Activated T-helper 2 cell treated with anti-CD3 and anti-CD28 coated beads, Interferon-gamma antibody, Interleukin-2, Interleukin-4, amounts not matched to agents 10 μg/mL and 5 μg/mL and 100 μg/mL, durations not matched to agents 14 hours and 24 hours and 36 hours (primary cell): Measurements from ENCODE around the gene SNED1. TPM values are rescaled to one million over a fixed set of nuclear protein-coding genes. Genes with fewer than 3 reads are reported as not detected.
A peak's percentile ranks its signal among the peaks of the same experiment; 100 is the strongest.

Experiments
- DNase-seq: peaks from one replicate; pipeline ENCODE4 v3.0.0; 2021; ENCODE audit warnings: low spot score
- H3K27ac Mint-ChIP-seq: one replicate; pipeline ENCODE4 v1.8.0; 2021; ENCODE audit warnings: mixed read lengths
- H3K27me3 Mint-ChIP-seq: one replicate; pipeline ENCODE4 v1.8.0; 2021; ENCODE audit warnings: low read depth, mixed read lengths
- H3K36me3 Mint-ChIP-seq: one replicate; pipeline ENCODE4 v1.8.0; 2021; ENCODE audit warnings: low read depth, mixed read lengths
- H3K4me1 Mint-ChIP-seq: one replicate; pipeline ENCODE4 v1.8.0; 2021; ENCODE audit warnings: low read depth, mixed read lengths
- H3K4me3 Mint-ChIP-seq: one replicate; pipeline ENCODE4 v1.8.0; 2021; ENCODE audit warnings: low read depth, mild to moderate bottlenecking, moderate library complexity, mixed read lengths
- H3K9me3 Mint-ChIP-seq: one replicate; pipeline ENCODE4 v1.8.0; 2021; ENCODE audit warnings: mixed read lengths
- intact Hi-C: fragments of 100-400 bp; cut with micrococcal nuclease; formaldehyde crosslinking; loops from one replicate; pipeline ENCODE4 v1.15.1; 2023
- total RNA-seq: library from RNA; stranded (reverse); gene quantifications from 2 replicates; pipeline ENCODE4 v1.2.3, GENCODE V29; 2022

The SNED1 gene
- total RNA-seq, 1 donor from 2014 or later = 1.5 TPM

DNA sequence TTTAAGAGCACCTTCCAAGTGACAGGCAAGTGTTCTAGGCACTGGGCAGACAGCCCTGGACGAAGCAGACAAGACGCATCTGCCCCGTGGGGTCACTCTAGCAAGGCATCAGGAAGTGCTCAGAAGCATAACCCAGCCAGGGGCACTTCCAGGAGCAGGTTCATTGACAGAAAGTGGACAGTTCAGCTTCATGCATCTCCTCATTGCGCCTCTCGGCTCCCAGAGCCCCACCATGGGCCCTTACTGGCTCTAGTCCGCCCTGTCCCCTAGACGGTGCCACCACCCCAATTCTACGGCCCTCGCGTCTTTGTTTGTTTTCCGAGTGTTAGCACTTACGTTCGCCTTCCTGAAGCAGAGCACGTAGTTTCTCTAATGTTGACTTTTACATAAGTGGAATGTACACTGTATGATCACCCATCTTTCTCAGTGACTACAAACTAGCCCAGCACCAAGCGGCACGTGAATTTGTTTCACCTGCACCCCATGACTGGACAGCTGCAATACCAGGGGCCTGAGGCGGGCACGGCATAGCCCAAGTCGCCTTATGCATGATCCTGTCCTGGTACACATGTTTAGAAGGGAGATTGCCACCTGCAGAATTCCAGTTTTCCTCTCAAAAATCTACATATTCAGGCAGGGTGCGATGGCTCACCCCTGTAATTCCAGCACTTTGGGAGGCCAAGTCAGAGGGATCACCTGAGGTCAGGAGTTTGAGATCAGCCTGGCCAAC, 33.2 kb downstream of the SNED1 start:
- Mint-ChIP-seq H3K4me3 (no peak overlapping the region), H3K9me3 (peaks cover 11% of the 10 kb centered on the region), H3K27me3 (no peaks in the 10 kb centered on the region), H3K27ac (no peak overlapping the region), H3K36me3 (no peaks in the 10 kb centered on the region), H3K4me1 (no peaks in the 10 kb centered on the region)
- DNase-seq = no peak
- intact Hi-C loops = no loop called here

DNA sequence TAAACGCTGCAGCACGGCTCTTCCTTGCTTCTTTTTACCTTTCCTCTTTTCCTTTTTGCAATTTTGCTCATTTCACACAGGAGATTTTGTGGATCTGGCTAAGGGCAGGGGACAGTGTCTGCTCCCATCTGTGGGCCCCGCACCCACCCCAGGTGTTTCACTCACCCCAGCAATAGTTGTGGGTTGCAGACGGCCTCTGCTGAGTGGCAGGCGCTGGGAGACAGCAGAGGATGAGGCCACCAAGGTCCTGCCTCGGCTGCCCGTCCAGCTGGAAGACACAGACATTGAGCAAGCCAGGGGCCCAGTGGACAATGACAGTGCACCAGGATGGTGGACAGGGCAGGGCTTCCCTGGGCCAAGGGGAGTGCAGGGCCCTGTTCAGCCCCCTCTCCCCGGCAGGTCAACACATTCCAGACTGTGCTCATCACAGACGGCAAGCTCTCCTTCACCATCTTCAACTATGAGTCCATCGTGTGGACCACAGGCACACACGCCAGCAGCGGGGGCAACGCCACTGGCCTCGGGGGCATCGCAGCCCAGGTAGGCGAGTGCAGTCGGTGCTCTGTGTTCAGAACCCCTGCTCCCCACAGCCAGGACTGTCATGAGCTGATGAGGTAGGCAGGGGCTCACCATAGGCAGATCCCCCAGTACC, 35.0 kb downstream of the SNED1 start:
- H3K4me3 Mint-ChIP-seq = no peak overlapping the region
- H3K36me3 Mint-ChIP-seq = no peaks in the 10 kb centered on the region
- peaks cover 2% of the 10 kb centered on the region for H3K9me3 Mint-ChIP-seq
- no peak for DNase-seq
- H3K27ac Mint-ChIP-seq = no peak overlapping the region
- no peaks in the 10 kb centered on the region for H3K27me3 Mint-ChIP-seq
- intact Hi-C loops = no loop called here
- H3K4me1 Mint-ChIP-seq = peaks cover 10% of the 10 kb centered on the region

GRCh38 chr2:241033994-241034393, 35.6 kb downstream of the SNED1 start:
- H3K27me3 Mint-ChIP-seq = no peaks in the 10 kb centered on the region
- intact Hi-C loops = no loop called here
- no peaks in the 10 kb centered on the region for H3K36me3 Mint-ChIP-seq
- H3K9me3 Mint-ChIP-seq = no peaks in the 10 kb centered on the region
- no peak overlapping the region for H3K27ac Mint-ChIP-seq
- H3K4me1 Mint-ChIP-seq = peaks cover 13% of the 10 kb centered on the region
- no peak overlapping the region for H3K4me3 Mint-ChIP-seq
- DNase-seq = no peak

- intact Hi-C loops = no loop called here
- Mint-ChIP-seq H3K27ac (no peak overlapping the region), H3K4me3 (no peak overlapping the region), H3K9me3 (no peaks in the 10 kb centered on the region), H3K4me1 (peaks cover 13% of the 10 kb centered on the region), H3K27me3 (no peaks in the 10 kb centered on the region), H3K36me3 (no peaks in the 10 kb centered on the region)
- DNase-seq = no peak
Observed at GRCh38 chr2:241034490-241035141, 36.2 kb downstream of the SNED1 start.

DNA sequence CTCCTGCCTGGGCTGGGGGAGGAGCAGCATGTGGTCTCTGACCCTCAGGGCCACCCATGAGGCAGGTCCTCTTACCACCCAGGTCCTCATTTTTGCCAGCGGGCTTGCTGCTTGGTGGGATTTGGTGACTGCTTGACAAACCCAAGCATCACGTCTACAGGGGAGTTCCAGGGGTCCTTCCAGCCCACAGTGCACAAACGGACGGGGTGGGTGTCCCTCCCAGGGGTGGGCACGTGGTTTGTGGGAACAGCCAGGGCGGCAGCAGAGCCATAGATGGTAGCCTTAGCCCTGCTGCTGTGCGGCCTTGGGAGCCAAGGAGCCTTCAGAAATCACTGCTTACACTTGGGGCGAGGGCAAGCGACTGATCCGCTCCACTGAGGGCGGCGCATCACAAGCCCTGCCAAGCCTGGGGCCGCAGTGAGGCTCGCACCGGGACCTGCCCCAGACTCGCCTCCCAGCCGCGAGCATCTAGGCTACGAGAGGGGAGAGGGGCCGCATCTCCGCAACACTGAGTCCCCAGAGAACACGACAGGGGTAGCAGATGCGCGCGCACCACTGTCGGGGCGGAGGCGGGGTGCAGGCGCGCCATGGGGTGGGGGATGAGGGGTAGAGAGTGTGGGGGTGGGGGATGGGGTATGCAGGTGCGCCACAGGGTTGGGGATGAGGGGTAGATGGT, 36.9 kb downstream of the SNED1 start:
- H3K4me1 Mint-ChIP-seq = peaks cover 13% of the 10 kb centered on the region
- H3K36me3 Mint-ChIP-seq = no peaks in the 10 kb centered on the region
- no peaks in the 10 kb centered on the region for H3K27me3 Mint-ChIP-seq
- no peaks in the 10 kb centered on the region for H3K9me3 Mint-ChIP-seq
- no peak overlapping the region for H3K4me3 Mint-ChIP-seq
- no peak for DNase-seq
- H3K27ac Mint-ChIP-seq = no peak overlapping the region
- intact Hi-C loops = no loop called here

- intact Hi-C loops = no loop called here
Observed at GRCh38 chr2:241035818-241036396, 37.5 kb downstream of the SNED1 start.

GRCh38 chr2:241036397-241036963, 38.1 kb downstream of the SNED1 start:
- Mint-ChIP-seq H3K4me3 (peak overlapping the region; percentile 60), H3K27me3 (no peaks in the 10 kb centered on the region), H3K27ac (no peak overlapping the region), H3K9me3 (no peaks in the 10 kb centered on the region), H3K36me3 (no peaks in the 10 kb centered on the region), H3K4me1 (peaks cover 18% of the 10 kb centered on the region)
- DNase-seq = peak; percentile 78
- intact Hi-C loops = no loop called here

More at GRCh38 chr2:241035818-241036396, 37.5 kb downstream of the SNED1 start:
- H3K27me3 Mint-ChIP-seq = no peaks in the 10 kb centered on the region
- no peak overlapping the region for H3K4me3 Mint-ChIP-seq
- peaks cover 17% of the 10 kb centered on the region for H3K4me1 Mint-ChIP-seq
- H3K27ac Mint-ChIP-seq = no peak overlapping the region
- H3K36me3 Mint-ChIP-seq = no peaks in the 10 kb centered on the region
- no peak for DNase-seq
- no peaks in the 10 kb centered on the region for H3K9me3 Mint-ChIP-seq

- H3K27me3 Mint-ChIP-seq = no peaks in the 10 kb centered on the region
- H3K4me1 Mint-ChIP-seq = peaks cover 18% of the 10 kb centered on the region
- no peaks in the 10 kb centered on the region for H3K9me3 Mint-ChIP-seq
- peak overlapping the region; percentile 68 for H3K4me3 Mint-ChIP-seq
- H3K36me3 Mint-ChIP-seq = no peaks in the 10 kb centered on the region
- no peak overlapping the region for H3K27ac Mint-ChIP-seq
- intact Hi-C loops = no loop called here
- no peak for DNase-seq
Observed at GRCh38 chr2:241036964-241037421, 38.6 kb downstream of the SNED1 start.

- peaks cover 20% of the 10 kb centered on the region for H3K4me1 Mint-ChIP-seq
- H3K9me3 Mint-ChIP-seq = no peaks in the 10 kb centered on the region
- H3K36me3 Mint-ChIP-seq = no peaks in the 10 kb centered on the region
- H3K27me3 Mint-ChIP-seq = peaks cover 3% of the 10 kb centered on the region
- H3K4me3 Mint-ChIP-seq = peak overlapping the region; percentile 71
- DNase-seq = no peak
- no peak overlapping the region for H3K27ac Mint-ChIP-seq
- intact Hi-C loops = no loop called here
Observed at GRCh38 chr2:241037498-241037897, 39.1 kb downstream of the SNED1 start.

GRCh38 chr2:241038374-241039180, 40.2 kb downstream of the SNED1 start:
- intact Hi-C loops = no loop called here
- H3K4me3 Mint-ChIP-seq = peak overlapping the region; percentile 71
- DNase-seq = no peak
- H3K36me3 Mint-ChIP-seq = no peaks in the 10 kb centered on the region
- H3K27me3 Mint-ChIP-seq = peaks cover 7% of the 10 kb centered on the region
- H3K27ac Mint-ChIP-seq = no peak overlapping the region
- H3K9me3 Mint-ChIP-seq = no peaks in the 10 kb centered on the region
- H3K4me1 Mint-ChIP-seq = peaks cover 20% of the 10 kb centered on the region

- Mint-ChIP-seq H3K36me3 (no peaks in the 10 kb centered on the region), H3K4me1 (peaks cover 20% of the 10 kb centered on the region), H3K27me3 (peaks cover 7% of the 10 kb centered on the region), H3K9me3 (no peaks in the 10 kb centered on the region), H3K27ac (no peak overlapping the region), H3K4me3 (no peak overlapping the region)
- intact Hi-C loops = no loop called here
- DNase-seq = no peak
Observed at GRCh38 chr2:241039416-241039815, 41.0 kb downstream of the SNED1 start.
